HUES64 (cell line): ENCODE data around the gene PCK1.

ENCODE experiments used
- H3K27ac ChIP-seq: 2 replicates; pipeline ENCODE4 v1.7.0; 2013; ENCODE audit warnings: low read depth, low read length, inconsistent platforms
- H3K27me3 ChIP-seq: 2 replicates; pipeline ENCODE4 v1.6.1; 2013; ENCODE audit warnings: mild to moderate bottlenecking, low read length; ENCODE audit not compliant: insufficient read depth
- H3K36me3 ChIP-seq: 2 replicates; pipeline ENCODE4 v1.6.1; 2013; ENCODE audit warnings: mild to moderate bottlenecking, low read length; ENCODE audit not compliant: insufficient read depth
- H3K4me1 ChIP-seq: 2 replicates; pipeline ENCODE4 v1.6.1; 2013; ENCODE audit warnings: mild to moderate bottlenecking, low read length, moderate library complexity; ENCODE audit not compliant: insufficient read depth
- H3K4me3 ChIP-seq: 2 replicates; pipeline ENCODE4 v1.5.1; 2013; ENCODE audit warnings: mild to moderate bottlenecking, low read length, moderate library complexity
- H3K9ac ChIP-seq: 2 replicates; pipeline ENCODE4 v1.6.1; 2013; ENCODE audit warnings: mild to moderate bottlenecking, low read depth, low read length
- H3K9me3 ChIP-seq: 2 replicates; pipeline ENCODE4 v1.6.1; 2013; ENCODE audit warnings: low read depth, low read length; ENCODE audit not compliant: insufficient read depth
- WGBS: fragments of 150-250, 120-280 bp; methylation state at CpG from one replicate; pipeline ENCODE4 v1.1.7; 2013; ENCODE audit warnings: missing lambda C conversion rate; 5-methylcytosine and 5-hydroxymethylcytosine counted together

The PCK1 gene

GRCh38 chr20:57612916-57613315 lies 52.0 kb downstream of the PCK1 start:
- no peaks in the 10 kb centered on the region for H3K4me1 ChIP-seq
- no peak overlapping the region for H3K9ac ChIP-seq
- WGBS: 91% methylated on average over 7 of the region's 7 CpGs
- H3K27me3 ChIP-seq: no peaks in the 10 kb centered on the region
- no peaks in the 10 kb centered on the region for H3K9me3 ChIP-seq
- H3K27ac ChIP-seq: no peak overlapping the region
- no peak overlapping the region for H3K4me3 ChIP-seq
- no peaks in the 10 kb centered on the region for H3K36me3 ChIP-seq

DNA sequence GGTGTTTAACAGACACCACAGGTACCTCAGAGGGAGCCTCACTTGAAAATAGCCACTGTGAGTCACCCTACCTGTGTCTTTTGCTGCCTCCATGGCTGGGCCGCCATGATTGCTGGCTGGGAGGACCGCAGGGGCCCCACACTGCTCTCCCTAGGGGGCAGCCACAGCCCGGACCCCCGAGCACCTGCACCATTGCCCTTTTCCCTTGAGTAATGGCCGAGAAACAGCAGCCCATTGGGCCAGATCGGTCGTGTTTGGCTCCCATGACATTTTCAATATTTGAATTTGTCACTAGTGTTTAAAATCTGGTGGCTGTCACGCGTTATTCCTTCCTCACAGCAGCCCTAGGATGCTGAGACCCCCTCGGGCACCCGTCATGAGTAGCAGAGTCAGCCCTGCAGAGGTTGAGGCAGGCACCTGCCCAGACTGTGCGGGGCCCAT lies 52.6 kb downstream of the PCK1 start:
- H3K27ac ChIP-seq: no peak overlapping the region
- no peak overlapping the region for H3K4me3 ChIP-seq
- WGBS: 94% methylated on average over 12 of the region's 12 CpGs
- H3K4me1 ChIP-seq: no peaks in the 10 kb centered on the region
- H3K36me3 ChIP-seq: no peaks in the 10 kb centered on the region
- H3K9ac ChIP-seq: no peak overlapping the region
- no peaks in the 10 kb centered on the region for H3K9me3 ChIP-seq
- no peaks in the 10 kb centered on the region for H3K27me3 ChIP-seq

DNA sequence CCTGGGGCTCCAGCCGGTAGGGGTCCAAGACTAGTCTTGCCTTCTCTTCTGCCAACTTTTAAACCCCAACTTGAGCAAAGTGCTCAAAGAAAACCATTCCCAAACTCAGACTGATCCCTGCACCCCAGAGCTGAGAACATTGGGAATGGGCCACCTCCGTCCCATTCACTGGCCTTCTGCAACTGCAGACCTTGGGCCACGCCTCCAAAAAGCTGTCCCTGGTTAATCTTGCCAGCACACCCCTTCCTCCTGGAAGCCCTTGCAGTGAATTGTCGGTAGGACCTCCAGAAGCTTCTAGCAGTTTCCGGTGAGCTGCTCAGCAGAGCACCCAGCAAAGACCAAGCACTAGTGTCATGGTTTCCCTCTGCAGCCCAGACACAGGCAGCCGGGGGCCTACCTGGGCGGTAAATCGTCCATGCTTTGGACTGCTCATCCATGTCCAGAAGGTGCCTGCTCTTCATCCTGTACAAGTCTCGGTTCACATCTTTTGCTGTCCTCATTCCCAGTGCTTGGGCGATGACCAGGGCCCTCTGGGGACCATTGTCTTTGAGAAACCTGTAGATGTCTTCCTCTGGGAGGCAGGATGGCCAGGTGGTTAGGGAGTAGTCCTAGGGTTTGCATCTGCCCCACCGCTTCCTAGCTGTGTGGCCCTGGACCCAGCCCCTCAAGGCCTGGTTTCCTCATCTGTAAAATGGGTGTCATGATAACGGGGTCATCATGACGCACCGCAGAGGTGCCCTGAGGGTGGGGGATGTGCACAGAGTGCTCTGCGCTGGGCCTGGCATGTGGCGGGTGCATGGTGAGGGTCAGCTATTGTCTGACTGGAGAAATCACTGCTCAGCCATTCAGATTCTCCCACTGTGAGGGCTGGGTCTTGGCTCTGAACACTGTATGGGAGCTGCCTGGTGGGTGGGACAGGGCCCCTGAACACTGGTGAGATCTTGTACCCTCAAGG lies 53.9 kb downstream of the PCK1 start:
- no peak overlapping the region for H3K9ac ChIP-seq
- no peak overlapping the region for H3K4me3 ChIP-seq
- no peaks in the 10 kb centered on the region for H3K27me3 ChIP-seq
- H3K9me3 ChIP-seq: no peaks in the 10 kb centered on the region
- H3K4me1 ChIP-seq: no peaks in the 10 kb centered on the region
- 92% methylated on average over 16 of the region's 16 CpGs for WGBS
- H3K36me3 ChIP-seq: no peaks in the 10 kb centered on the region
- no peak overlapping the region for H3K27ac ChIP-seq

DNA sequence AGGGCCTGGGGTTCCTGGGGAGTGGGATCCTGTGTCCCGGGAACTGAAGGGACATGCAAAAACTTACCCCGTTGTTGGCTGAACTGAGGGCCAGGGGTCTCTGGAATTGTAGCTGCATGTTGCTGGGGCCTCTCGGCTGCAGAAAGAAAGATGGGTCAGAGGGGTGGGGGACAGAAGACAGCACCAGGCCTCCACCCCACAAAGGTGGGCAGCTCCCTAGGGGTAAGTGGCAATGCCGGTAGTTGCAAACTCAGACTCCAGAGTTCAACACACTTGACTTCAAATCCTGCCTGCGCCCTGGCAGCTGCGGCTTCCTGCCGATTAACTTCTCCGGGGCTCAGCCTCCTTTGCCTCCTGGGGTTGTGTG lies 54.5 kb downstream of the PCK1 start:
- no peaks in the 10 kb centered on the region for H3K36me3 ChIP-seq
- no peaks in the 10 kb centered on the region for H3K4me1 ChIP-seq
- H3K9me3 ChIP-seq: no peaks in the 10 kb centered on the region
- H3K9ac ChIP-seq: no peak overlapping the region
- no peaks in the 10 kb centered on the region for H3K27me3 ChIP-seq
- H3K27ac ChIP-seq: no peak overlapping the region
- no peak overlapping the region for H3K4me3 ChIP-seq
- 91% methylated on average over 8 of the region's 8 CpGs for WGBS

DNA sequence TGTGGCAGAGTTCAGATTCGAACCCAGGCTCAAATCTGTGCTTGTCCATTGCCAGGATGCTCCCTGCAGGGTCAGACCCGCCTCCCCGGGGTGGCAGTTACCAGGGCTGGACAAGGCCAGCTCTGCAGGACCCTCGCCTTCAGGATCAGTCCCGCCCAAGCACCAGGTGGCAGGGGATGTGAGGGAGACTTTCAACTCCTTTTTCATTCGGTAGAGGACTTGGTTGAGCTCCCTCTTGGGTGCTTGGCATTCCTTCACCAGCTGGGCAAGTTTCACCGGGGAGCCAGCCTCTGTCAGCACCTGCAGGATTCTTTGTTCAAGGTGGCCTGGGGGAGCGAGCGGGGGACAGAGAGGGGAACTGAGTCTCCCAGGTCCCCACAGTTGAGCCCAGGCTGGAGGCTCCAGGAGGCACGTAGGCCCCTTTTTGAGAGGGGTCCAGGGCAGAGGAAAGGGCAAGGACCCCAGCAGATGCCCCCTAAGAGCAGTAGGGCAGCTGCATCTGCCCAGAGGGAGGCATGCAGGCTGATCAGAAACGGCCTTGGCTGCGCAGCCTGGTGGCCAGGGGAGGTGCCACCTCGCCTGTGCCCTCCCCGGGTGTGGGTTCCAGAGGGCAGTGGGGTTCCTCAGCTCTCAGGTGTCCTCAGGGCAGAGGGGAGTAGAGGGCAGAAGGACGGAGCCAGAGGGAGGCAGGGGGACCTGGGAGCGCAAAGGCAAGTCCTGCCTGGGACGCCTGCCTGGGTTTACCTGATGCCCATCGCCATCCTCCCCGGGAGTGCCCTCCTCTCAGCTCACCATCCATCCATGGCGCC lies 55.4 kb downstream of the PCK1 start:
- H3K9ac ChIP-seq: no peak overlapping the region
- H3K9me3 ChIP-seq: no peaks in the 10 kb centered on the region
- no peaks in the 10 kb centered on the region for H3K27me3 ChIP-seq
- no peak overlapping the region for H3K4me3 ChIP-seq
- 93% methylated on average over 20 of the region's 20 CpGs for WGBS
- no peaks in the 10 kb centered on the region for H3K4me1 ChIP-seq
- H3K36me3 ChIP-seq: no peaks in the 10 kb centered on the region
- no peak overlapping the region for H3K27ac ChIP-seq

GRCh38 chr20:57617079-57617795 lies 56.3 kb downstream of the PCK1 start:
- WGBS: 89% methylated on average over 6 of the region's 6 CpGs

More at GRCh38 chr20:57617079-57617795, 56.3 kb downstream of the PCK1 start:
- Histone ChIP-seq H3K27ac (no peak overlapping the region), H3K36me3 (no peaks in the 10 kb centered on the region), H3K27me3 (no peaks in the 10 kb centered on the region), H3K4me1 (no peaks in the 10 kb centered on the region), H3K4me3 (no peak overlapping the region), H3K9me3 (no peaks in the 10 kb centered on the region), H3K9ac (no peak overlapping the region)
